GM12865 (cell line): Measurements from ENCODE around the gene PLCG1.
"Not testable (repeated sequence)": the region's sequence is repeated elsewhere in the genome, so short reads cannot be mapped to it uniquely, and the experiment has no call there.

Experiments used
- DNase-seq: peaks from one replicate; pipeline ENCODE4 v3.0.0; 2010; ENCODE audit warnings: low read depth
- H3K4me3 ChIP-seq: 2 replicates; pipeline ENCODE4 v1.5.1; 2011; ENCODE audit warnings: mild to moderate bottlenecking, low read depth, low read length, control low read depth
- CTCF ChIP-seq: IDR thresholded peaks from 2 replicates; pipeline ENCODE4 v1.5.1; 2011; ENCODE audit warnings: low read length, control low read depth, low read depth, inconsistent platforms; ENCODE audit not compliant: insufficient read depth; ENCODE audit errors: missing control alignments

Gene PLCG1

GRCh38 chr20:41116282-41116956 lies 20.9 kb upstream of the PLCG1 start:
- TF ChIP-seq CTCF, result no peak
- H3K4me3 ChIP-seq, result no peak overlapping the region
- no peak for DNase-seq

- DNase-seq, result not testable (repeated sequence)
Observed at GRCh38 chr20:41118159-41118558, 19.2 kb upstream of the PLCG1 start.

GRCh38 chr20:41118632-41119031 lies 18.7 kb upstream of the PLCG1 start:
- no peak for DNase-seq
- no peak for TF ChIP-seq CTCF
- H3K4me3 ChIP-seq, result no peak overlapping the region

More at GRCh38 chr20:41118159-41118558, 19.2 kb upstream of the PLCG1 start:
- not testable (repeated sequence) for H3K4me3 ChIP-seq

GRCh38 chr20:41119614-41120561 lies 17.5 kb upstream of the PLCG1 start:
- no peak for DNase-seq
- no peak for TF ChIP-seq CTCF
- no peak overlapping the region for H3K4me3 ChIP-seq

- TF ChIP-seq CTCF, result no peak
- H3K4me3 ChIP-seq, result no peak overlapping the region
- DNase-seq, result no peak
Observed at GRCh38 chr20:41121399-41121798, 15.9 kb upstream of the PLCG1 start.

GRCh38 chr20:41123631-41124030 lies 13.7 kb upstream of the PLCG1 start:
- no peak for DNase-seq
- TF ChIP-seq CTCF, result no peak
- H3K4me3 ChIP-seq, result no peak overlapping the region

- no peak for DNase-seq
- no peak for TF ChIP-seq CTCF
- H3K4me3 ChIP-seq, result no peak overlapping the region
Observed at GRCh38 chr20:41124451-41125094, 12.8 kb upstream of the PLCG1 start.
